Right lobe of liver (tissue), 4 donors: Measurements from ENCODE around the gene GH2.

ENCODE experiments used
- POLR2A ChIP-seq: fragments of 450-650 bp; IDR thresholded peaks from one replicate; pipeline ENCODE4 v1.6.1; 2017; ENCODE audit warnings: antibody characterized with exemption, mild to moderate bottlenecking
- TF ChIP-seq, protein P1 (sequence below), 4 donors: fragments of 200-600 bp in 3 of 4; fragments of 450-650 bp in 1 of 4; IDR thresholded peaks; one replicate each; pipeline versions ENCODE4 v1.5.1 to v1.8.0; 2016 to 2022; ENCODE audit warnings: antibody characterized with exemption in 4 of 4, mild to moderate bottlenecking in 2 of 4
- donor health status: DM: no; HTN: no; CAD: no.
- donor health status: DM: no; HTN: no; CAD: no.
- donor health status: DM: no; HTN: yes; CAD: no.

GRCh38 chr17:63925615-63926014 is 43.9 kb upstream of the GH2 start:
- TF ChIP-seq, protein P1, sequence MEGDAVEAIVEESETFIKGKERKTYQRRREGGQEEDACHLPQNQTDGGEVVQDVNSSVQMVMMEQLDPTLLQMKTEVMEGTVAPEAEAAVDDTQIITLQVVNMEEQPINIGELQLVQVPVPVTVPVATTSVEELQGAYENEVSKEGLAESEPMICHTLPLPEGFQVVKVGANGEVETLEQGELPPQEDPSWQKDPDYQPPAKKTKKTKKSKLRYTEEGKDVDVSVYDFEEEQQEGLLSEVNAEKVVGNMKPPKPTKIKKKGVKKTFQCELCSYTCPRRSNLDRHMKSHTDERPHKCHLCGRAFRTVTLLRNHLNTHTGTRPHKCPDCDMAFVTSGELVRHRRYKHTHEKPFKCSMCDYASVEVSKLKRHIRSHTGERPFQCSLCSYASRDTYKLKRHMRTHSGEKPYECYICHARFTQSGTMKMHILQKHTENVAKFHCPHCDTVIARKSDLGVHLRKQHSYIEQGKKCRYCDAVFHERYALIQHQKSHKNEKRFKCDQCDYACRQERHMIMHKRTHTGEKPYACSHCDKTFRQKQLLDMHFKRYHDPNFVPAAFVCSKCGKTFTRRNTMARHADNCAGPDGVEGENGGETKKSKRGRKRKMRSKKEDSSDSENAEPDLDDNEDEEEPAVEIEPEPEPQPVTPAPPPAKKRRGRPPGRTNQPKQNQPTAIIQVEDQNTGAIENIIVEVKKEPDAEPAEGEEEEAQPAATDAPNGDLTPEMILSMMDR (IDR thresholded peaks at IDR 0.05), result no peak
- TF ChIP-seq POLR2A, result no peak
